Measurements from ENCODE around the gene TMEM115. TPM values are rescaled to one million over a fixed set of nuclear protein-coding genes. Genes with fewer than 3 reads are reported as not detected.

Gene TMEM115
- polyA plus RNA-seq, 4 donors, result 24.8 to 49.1 (median 31.0) TPM

GRCh38 chr3:50373146-50374051, 14.1 kb upstream of the TMEM115 start:
- Histone ChIP-seq H3K4me1 (ENCODE audit: control insufficient read depth in 3 of 3, insufficient read depth in 2 of 3, low read depth in 1 of 3, low read length in 2 of 3) (peaks cover 0 to 12% (median 2%) of the 10 kb centered on the region in 3 donors), H3K4me3 (ENCODE audit: low read depth in 1 of 3, low read length in 3 of 3) (no peak overlapping the region), H3K36me3 (ENCODE audit: control insufficient read depth in 3 of 3, insufficient read depth in 2 of 3, low read depth in 1 of 3, low read length in 3 of 3) (peaks cover 0 to 3% (median 0%) of the 10 kb centered on the region in 3 donors), H3K27ac (ENCODE audit: low read depth in 1 of 3, low read length in 2 of 3) (no peak overlapping the region), H3K27me3 (ENCODE audit: control insufficient read depth in 3 of 3, insufficient read depth in 3 of 3, low read length in 3 of 3) (peaks cover 0 to 3% (median 0%) of the 10 kb centered on the region in 3 donors), H3K9me3 (ENCODE audit: control insufficient read depth in 2 of 2, insufficient read depth in 1 of 2, low read depth in 1 of 2, low read length in 1 of 2) (no peaks in the 10 kb centered on the region)
- no peak for FAIRE-seq
- DNase-seq, result no peak
- 58 to 67% (median 59%) methylated on average over 12 of the region's 12 CpGs for WGBS, 3 donors

GRCh38 chr3:50372349-50372748, 13.0 kb upstream of the TMEM115 start:
- DNase-seq (peak; percentile 78 to 94), FAIRE-seq (no peak)
- peaks cover 0 to 3% (median 0%) of the 10 kb centered on the region in 3 donors for H3K27me3 ChIP-seq (ENCODE audit: control insufficient read depth in 3 of 3, insufficient read depth in 3 of 3, low read length in 3 of 3)
- peaks cover 0 to 2% (median 0%) of the 10 kb centered on the region in 3 donors for H3K36me3 ChIP-seq (ENCODE audit: control insufficient read depth in 3 of 3, insufficient read depth in 2 of 3, low read depth in 1 of 3, low read length in 3 of 3)
- H3K4me1 ChIP-seq (ENCODE audit: control insufficient read depth in 3 of 3, insufficient read depth in 2 of 3, low read depth in 1 of 3, low read length in 2 of 3), result peaks cover 0 to 12% (median 2%) of the 10 kb centered on the region in 3 donors
- no peak overlapping the region for H3K4me3 ChIP-seq (ENCODE audit: low read depth in 1 of 3, low read length in 3 of 3)
- 16 to 46% (median 30%) methylated on average over 8 of the region's 8 CpGs for WGBS, 3 donors
- H3K27ac ChIP-seq (ENCODE audit: low read depth in 1 of 3, low read length in 2 of 3), result no peak overlapping the region
- H3K9me3 ChIP-seq (ENCODE audit: control insufficient read depth in 2 of 2, insufficient read depth in 1 of 2, low read depth in 1 of 2, low read length in 1 of 2), result no peaks in the 10 kb centered on the region

GRCh38 chr3:50371133-50371685, 11.9 kb upstream of the TMEM115 start:
- FAIRE-seq, result no peak
- WGBS, 3 donors, result 65 to 85% (median 79%) methylated on average over 3 of the region's 3 CpGs

DNA sequence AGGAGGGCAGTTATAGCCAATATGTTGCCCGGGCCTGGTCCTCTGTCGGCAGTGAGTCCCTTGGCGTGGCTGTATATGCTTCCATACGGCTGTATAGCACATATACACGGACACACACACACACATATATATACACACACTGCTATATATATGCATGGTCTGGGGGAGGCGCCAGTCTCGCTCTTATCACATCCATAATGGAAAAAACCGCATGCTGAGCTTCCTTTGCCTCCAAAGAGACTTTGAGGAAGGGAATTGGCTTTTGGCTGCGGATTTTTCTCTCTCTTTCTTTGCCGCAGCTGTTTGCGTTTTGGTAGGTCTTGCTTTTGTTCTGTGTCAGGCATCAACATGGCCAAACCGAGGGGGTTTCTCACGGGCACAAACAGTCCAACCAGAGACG, 11.3 kb upstream of the TMEM115 start:
- Histone ChIP-seq H3K36me3 (ENCODE audit: control insufficient read depth in 3 of 3, insufficient read depth in 2 of 3, low read depth in 1 of 3, low read length in 3 of 3) (no peaks in the 10 kb centered on the region), H3K9me3 (ENCODE audit: control insufficient read depth in 2 of 2, insufficient read depth in 1 of 2, low read depth in 1 of 2, low read length in 1 of 2) (no peaks in the 10 kb centered on the region), H3K4me3 (ENCODE audit: low read depth in 1 of 3, low read length in 3 of 3) (no peak overlapping the region), H3K4me1 (ENCODE audit: control insufficient read depth in 3 of 3, insufficient read depth in 2 of 3, low read depth in 1 of 3, low read length in 2 of 3) (peaks cover 0 to 16% (median 2%) of the 10 kb centered on the region in 3 donors), H3K27ac (ENCODE audit: low read depth in 1 of 3, low read length in 2 of 3) (no peak overlapping the region), H3K27me3 (ENCODE audit: control insufficient read depth in 3 of 3, insufficient read depth in 3 of 3, low read length in 3 of 3) (peaks cover 0 to 3% (median 0%) of the 10 kb centered on the region in 3 donors)
- DNase-seq (no peak), FAIRE-seq (no peak)
- 56 to 66% (median 60%) methylated on average over 14 of the region's 14 CpGs for WGBS, 3 donors

More at GRCh38 chr3:50371133-50371685, 11.9 kb upstream of the TMEM115 start:
- Histone ChIP-seq H3K27me3 (ENCODE audit: control insufficient read depth in 3 of 3, insufficient read depth in 3 of 3, low read length in 3 of 3) (peaks cover 0 to 3% (median 0%) of the 10 kb centered on the region in 3 donors), H3K9me3 (ENCODE audit: control insufficient read depth in 2 of 2, insufficient read depth in 1 of 2, low read depth in 1 of 2, low read length in 1 of 2) (no peaks in the 10 kb centered on the region), H3K4me3 (ENCODE audit: low read depth in 1 of 3, low read length in 3 of 3) (no peak overlapping the region), H3K27ac (ENCODE audit: low read depth in 1 of 3, low read length in 2 of 3) (no peak overlapping the region), H3K36me3 (ENCODE audit: control insufficient read depth in 3 of 3, insufficient read depth in 2 of 3, low read depth in 1 of 3, low read length in 3 of 3) (no peaks in the 10 kb centered on the region), H3K4me1 (ENCODE audit: control insufficient read depth in 3 of 3, insufficient read depth in 2 of 3, low read depth in 1 of 3, low read length in 2 of 3) (peaks cover 0 to 12% (median 2%) of the 10 kb centered on the region in 3 donors)
- DNase-seq, result no peak

DNA sequence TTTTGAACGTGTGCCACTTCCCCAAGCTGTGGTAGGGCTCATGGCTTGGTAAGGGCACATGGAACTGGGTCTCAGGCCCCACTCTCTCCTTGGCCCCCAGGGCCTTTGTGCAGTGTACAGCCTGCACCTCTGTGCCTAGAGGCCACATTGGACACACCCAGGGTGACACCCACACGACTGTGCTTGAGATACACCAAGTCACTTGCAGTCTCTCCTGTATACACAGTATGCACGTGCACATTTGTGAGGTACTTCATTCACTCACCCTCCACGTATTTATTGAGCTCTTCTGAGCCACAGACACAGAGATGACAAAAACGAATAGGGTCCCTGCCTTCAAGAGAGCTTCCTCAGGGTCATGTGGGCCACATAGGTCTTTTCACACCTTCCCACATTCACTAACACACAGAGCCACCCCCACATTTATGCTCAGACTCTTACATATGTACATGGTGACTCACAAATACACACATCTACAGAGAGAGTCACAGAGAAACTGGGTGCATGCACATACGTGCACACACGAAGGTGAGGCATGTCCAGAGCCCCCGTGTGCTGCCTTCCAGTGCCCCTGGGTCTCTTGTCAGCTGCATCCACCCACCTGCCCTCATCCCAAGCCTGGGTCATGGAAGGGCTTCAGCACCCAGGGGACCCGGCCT, 9.8 kb upstream of the TMEM115 start:
- Histone ChIP-seq H3K36me3 (ENCODE audit: control insufficient read depth in 3 of 3, insufficient read depth in 2 of 3, low read depth in 1 of 3, low read length in 3 of 3) (no peaks in the 10 kb centered on the region), H3K27ac (ENCODE audit: low read depth in 1 of 3, low read length in 2 of 3) (no peak overlapping the region), H3K4me3 (ENCODE audit: low read depth in 1 of 3, low read length in 3 of 3) (no peak overlapping the region), H3K27me3 (ENCODE audit: control insufficient read depth in 3 of 3, insufficient read depth in 3 of 3, low read length in 3 of 3) (no peaks in the 10 kb centered on the region), H3K4me1 (ENCODE audit: control insufficient read depth in 3 of 3, insufficient read depth in 2 of 3, low read depth in 1 of 3, low read length in 2 of 3) (peaks cover 0 to 26% (median 2%) of the 10 kb centered on the region in 3 donors), H3K9me3 (ENCODE audit: control insufficient read depth in 2 of 2, insufficient read depth in 1 of 2, low read depth in 1 of 2, low read length in 1 of 2) (no peaks in the 10 kb centered on the region)
- WGBS, 3 donors, result 68 to 70% (median 69%) methylated on average over 9 of the region's 9 CpGs
- FAIRE-seq (no peak), DNase-seq (no peak)

- Histone ChIP-seq H3K27me3 (ENCODE audit: control insufficient read depth in 3 of 3, insufficient read depth in 3 of 3, low read length in 3 of 3) (no peaks in the 10 kb centered on the region), H3K4me3 (ENCODE audit: low read depth in 1 of 3, low read length in 3 of 3) (peak overlapping the region in 2 of 3 donors; percentile 60 to 81), H3K4me1 (ENCODE audit: control insufficient read depth in 3 of 3, insufficient read depth in 2 of 3, low read depth in 1 of 3, low read length in 2 of 3) (peaks cover 0 to 14% (median 0%) of the 10 kb centered on the region in 3 donors), H3K36me3 (ENCODE audit: control insufficient read depth in 3 of 3, insufficient read depth in 2 of 3, low read depth in 1 of 3, low read length in 3 of 3) (no peaks in the 10 kb centered on the region), H3K27ac (ENCODE audit: low read depth in 1 of 3, low read length in 2 of 3) (peak overlapping the region in 1 of 3 donors; percentile 82), H3K9me3 (ENCODE audit: control insufficient read depth in 2 of 2, insufficient read depth in 1 of 2, low read depth in 1 of 2, low read length in 1 of 2) (no peaks in the 10 kb centered on the region)
- DNase-seq (no peak), FAIRE-seq (no peak)
- 44 to 70% (median 48%) methylated on average over 5 of the region's 5 CpGs for WGBS, 3 donors
Observed at GRCh38 chr3:50365842-50366220, 6.5 kb upstream of the TMEM115 start.

- H3K4me1 ChIP-seq (ENCODE audit: control insufficient read depth in 3 of 3, insufficient read depth in 2 of 3, low read depth in 1 of 3, low read length in 2 of 3), result peaks cover 0 to 14% (median 0%) of the 10 kb centered on the region in 3 donors
- 2 to 5% (median 3%) methylated on average over 44 to 53 of the region's 53 CpGs for WGBS, 3 donors
- DNase-seq (peak; percentile 94 to 95), FAIRE-seq (no peak)
- peak overlapping the region; percentile 40 to 81 (median 60) for H3K4me3 ChIP-seq (ENCODE audit: low read depth in 1 of 3, low read length in 3 of 3)
- H3K9me3 ChIP-seq (ENCODE audit: control insufficient read depth in 2 of 2, insufficient read depth in 1 of 2, low read depth in 1 of 2, low read length in 1 of 2), result no peaks in the 10 kb centered on the region
- no peaks in the 10 kb centered on the region for H3K36me3 ChIP-seq (ENCODE audit: control insufficient read depth in 3 of 3, insufficient read depth in 2 of 3, low read depth in 1 of 3, low read length in 3 of 3)
- no peaks in the 10 kb centered on the region for H3K27me3 ChIP-seq (ENCODE audit: control insufficient read depth in 3 of 3, insufficient read depth in 3 of 3, low read length in 3 of 3)
- H3K27ac ChIP-seq (ENCODE audit: low read depth in 1 of 3, low read length in 2 of 3), result peak overlapping the region; percentile 12 to 82 (median 72)
Observed at GRCh38 chr3:50365080-50365841, 5.9 kb upstream of the TMEM115 start.
